Panc1 (cell line): Measurements from ENCODE around the gene CHRNA5.

ENCODE experiments used
- SIN3A ChIP-seq: IDR thresholded peaks from 2 replicates; pipeline ENCODE4 v1.6.1; 2012; ENCODE audit warnings: low read depth, mild to moderate bottlenecking, low read length, moderate library complexity, borderline replicate concordance; ENCODE audit not compliant: insufficient read depth
- TF ChIP-seq, protein P1 (sequence below): fragments of 450-650 bp; IDR thresholded peaks from 2 replicates; pipeline ENCODE4 v1.5.1; 2017; ENCODE audit warnings: mild to moderate bottlenecking
- TF ChIP-seq, protein P2 (sequence below), 2 experiments: IDR thresholded peaks; 2 replicates each; pipeline ENCODE4 v1.6.1; 2011 to 2012; ENCODE audit warnings: low read depth in 2 of 2, control low read depth in 1 of 2, low read length in 1 of 2, mild to moderate bottlenecking in 1 of 2, moderate library complexity in 1 of 2; ENCODE audit not compliant: insufficient read depth in 1 of 2

DNA sequence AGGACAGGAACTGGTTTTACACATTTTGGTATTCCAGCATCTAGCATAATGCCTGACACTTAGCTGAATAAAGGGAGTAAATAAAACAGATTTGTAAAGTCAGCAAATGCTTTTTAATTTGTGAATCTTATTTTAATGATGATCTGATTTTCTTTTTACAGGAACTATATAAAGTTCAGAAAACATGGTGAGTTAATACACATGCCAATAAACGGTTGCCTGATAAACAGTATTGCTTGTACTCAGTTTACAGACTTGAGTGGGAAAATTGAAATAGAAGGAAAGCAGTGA is 23.6 kb upstream of the CHRNA5 start:
- TF ChIP-seq, protein P1, sequence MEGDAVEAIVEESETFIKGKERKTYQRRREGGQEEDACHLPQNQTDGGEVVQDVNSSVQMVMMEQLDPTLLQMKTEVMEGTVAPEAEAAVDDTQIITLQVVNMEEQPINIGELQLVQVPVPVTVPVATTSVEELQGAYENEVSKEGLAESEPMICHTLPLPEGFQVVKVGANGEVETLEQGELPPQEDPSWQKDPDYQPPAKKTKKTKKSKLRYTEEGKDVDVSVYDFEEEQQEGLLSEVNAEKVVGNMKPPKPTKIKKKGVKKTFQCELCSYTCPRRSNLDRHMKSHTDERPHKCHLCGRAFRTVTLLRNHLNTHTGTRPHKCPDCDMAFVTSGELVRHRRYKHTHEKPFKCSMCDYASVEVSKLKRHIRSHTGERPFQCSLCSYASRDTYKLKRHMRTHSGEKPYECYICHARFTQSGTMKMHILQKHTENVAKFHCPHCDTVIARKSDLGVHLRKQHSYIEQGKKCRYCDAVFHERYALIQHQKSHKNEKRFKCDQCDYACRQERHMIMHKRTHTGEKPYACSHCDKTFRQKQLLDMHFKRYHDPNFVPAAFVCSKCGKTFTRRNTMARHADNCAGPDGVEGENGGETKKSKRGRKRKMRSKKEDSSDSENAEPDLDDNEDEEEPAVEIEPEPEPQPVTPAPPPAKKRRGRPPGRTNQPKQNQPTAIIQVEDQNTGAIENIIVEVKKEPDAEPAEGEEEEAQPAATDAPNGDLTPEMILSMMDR, result no peak
- no peak for TF ChIP-seq SIN3A
- TF ChIP-seq, protein P2, sequence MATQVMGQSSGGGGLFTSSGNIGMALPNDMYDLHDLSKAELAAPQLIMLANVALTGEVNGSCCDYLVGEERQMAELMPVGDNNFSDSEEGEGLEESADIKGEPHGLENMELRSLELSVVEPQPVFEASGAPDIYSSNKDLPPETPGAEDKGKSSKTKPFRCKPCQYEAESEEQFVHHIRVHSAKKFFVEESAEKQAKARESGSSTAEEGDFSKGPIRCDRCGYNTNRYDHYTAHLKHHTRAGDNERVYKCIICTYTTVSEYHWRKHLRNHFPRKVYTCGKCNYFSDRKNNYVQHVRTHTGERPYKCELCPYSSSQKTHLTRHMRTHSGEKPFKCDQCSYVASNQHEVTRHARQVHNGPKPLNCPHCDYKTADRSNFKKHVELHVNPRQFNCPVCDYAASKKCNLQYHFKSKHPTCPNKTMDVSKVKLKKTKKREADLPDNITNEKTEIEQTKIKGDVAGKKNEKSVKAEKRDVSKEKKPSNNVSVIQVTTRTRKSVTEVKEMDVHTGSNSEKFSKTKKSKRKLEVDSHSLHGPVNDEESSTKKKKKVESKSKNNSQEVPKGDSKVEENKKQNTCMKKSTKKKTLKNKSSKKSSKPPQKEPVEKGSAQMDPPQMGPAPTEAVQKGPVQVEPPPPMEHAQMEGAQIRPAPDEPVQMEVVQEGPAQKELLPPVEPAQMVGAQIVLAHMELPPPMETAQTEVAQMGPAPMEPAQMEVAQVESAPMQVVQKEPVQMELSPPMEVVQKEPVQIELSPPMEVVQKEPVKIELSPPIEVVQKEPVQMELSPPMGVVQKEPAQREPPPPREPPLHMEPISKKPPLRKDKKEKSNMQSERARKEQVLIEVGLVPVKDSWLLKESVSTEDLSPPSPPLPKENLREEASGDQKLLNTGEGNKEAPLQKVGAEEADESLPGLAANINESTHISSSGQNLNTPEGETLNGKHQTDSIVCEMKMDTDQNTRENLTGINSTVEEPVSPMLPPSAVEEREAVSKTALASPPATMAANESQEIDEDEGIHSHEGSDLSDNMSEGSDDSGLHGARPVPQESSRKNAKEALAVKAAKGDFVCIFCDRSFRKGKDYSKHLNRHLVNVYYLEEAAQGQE (IDR thresholded peaks at IDR 0.05; ENCODE audit: insufficient read depth in 1 of 2, low read depth in 2 of 2, low read length in 1 of 2), result no peak
